CD4-positive, alpha-beta T cell treated with Interleukin-2 at 100 ng/mL for 4 hours (primary cell): ENCODE data around the gene CHN2.

Experiments used
- DNase-seq: peaks from one replicate; pipeline ENCODE4 v3.0.0-alpha.2; 2020; ENCODE audit warnings: low spot score

CHN2 gene

DNA sequence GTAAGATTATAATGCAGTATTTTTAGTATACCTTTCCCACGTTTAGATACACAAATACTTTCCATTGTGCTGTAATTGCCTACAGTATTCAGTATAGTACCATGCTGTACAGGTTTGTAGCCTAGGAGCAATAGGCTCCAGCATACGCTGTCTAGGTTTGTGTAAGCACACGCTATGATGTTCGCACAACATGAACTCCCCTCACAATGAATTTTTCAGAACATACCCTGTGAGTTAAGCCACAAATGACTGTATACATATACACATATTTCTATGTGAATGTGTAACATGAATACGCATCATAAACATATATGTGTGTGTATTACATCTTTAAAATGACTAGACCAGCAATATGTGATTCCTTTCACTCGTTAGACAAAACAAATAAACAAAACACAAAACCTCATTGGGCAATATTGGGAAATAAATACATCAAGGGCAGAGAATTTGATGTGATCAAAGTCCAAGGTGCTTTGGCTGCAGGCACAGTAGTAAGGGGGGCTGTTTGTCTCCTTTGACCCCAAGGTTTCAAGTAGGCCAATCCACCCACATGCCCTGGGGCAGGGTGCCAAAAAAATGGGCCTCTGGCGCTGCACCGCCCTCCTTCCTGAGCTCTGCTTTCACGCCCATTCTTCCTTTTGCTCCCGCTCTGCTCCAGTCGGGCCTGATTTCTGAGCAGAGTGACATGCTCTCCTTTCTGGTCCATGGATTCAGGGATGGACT, 33.9 kb downstream of the CHN2 start:
- no peak for DNase-seq

DNA sequence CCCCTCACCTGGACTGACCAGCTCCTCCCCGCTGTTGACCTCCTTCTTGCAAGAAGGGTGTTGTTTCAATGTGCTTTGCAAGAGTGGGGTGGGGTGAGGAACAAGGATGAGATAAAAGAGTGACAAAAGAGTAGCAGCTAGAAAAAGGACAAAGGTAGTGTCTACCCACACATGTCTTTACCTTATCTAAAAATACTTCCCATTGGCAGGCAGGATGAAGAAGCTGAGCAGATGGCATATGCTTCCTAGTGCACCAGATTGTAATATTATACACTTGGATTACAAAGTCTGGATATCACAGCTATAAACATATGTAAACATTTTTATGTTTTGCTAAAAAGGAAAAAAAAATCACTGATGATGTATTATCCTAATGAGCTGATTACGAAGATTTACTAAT, 34.5 kb downstream of the CHN2 start:
- DNase-seq = no peak

DNA sequence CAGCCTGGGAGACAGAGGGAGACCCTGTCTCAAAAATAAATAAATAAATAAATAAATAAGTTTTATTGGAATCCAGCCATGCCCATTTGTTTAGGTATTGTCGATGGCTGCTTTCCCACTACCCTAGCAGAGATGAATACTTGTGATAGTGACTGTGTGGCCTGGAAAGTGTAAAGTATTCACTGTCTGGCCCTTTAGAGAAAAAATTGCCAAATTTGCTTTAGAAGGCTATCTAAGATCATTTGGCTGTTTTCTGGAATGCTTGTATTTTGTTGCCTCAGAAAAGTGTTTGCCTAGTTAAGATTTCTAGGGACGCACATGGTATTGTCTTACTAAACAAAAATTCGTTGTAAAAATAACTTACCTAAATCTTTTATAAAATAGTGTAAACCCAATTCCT, 35.4 kb downstream of the CHN2 start:
- DNase-seq = no peak

GRCh38 chr7:29230871-29231345, 36.3 kb downstream of the CHN2 start:
- no peak for DNase-seq

- no peak for DNase-seq
Measured at GRCh38 chr7:29231671-29232232, 37.2 kb downstream of the CHN2 start.

GRCh38 chr7:29234438-29234837, 39.9 kb downstream of the CHN2 start:
- no peak for DNase-seq

DNA sequence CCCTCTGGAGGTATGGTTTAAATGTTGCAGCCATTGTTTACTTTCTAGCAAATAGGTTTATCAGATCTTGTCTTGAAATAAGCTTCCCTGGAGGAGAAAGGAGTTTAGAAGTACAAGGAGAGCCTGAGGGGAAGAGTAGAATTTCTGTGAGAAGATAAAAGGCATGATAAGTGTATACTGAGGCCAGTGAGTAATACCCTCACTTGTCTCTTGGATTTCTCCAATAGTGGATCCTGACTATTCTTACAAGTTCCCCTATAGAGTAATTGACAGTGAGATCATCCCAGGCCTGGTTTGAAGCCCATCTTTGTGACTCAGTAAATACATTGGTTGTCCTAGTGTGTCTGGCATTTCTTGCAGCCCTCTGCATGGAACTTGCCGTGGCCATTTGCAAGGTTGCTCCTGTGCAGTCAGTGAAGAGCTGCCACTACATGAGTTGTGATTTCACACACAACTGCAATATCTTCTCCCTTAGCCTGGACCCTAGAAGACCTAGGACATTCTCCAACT, 41.6 kb downstream of the CHN2 start:
- DNase-seq = no peak

DNA sequence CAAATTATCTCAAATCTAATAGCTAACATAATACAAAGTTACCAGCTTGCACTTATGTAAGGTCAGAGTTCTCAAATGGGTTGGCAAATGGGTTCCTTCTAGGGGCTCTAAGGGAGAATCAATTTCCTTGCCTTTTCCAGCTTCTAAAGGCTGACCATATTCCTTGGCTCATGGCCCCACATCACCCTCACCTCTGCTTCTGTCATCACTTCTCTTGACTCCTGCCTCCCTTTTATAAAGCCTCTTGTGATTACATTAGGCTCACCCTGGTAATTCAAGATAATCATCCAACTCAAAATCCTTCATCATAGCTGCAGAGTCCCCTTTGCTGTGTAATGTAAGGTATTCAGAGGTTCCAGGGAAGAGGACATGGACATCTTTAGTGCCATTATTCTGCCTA, 42.1 kb downstream of the CHN2 start:
- no peak for DNase-seq

GRCh38 chr7:29237489-29237888, 42.9 kb downstream of the CHN2 start:
- DNase-seq = no peak

DNA sequence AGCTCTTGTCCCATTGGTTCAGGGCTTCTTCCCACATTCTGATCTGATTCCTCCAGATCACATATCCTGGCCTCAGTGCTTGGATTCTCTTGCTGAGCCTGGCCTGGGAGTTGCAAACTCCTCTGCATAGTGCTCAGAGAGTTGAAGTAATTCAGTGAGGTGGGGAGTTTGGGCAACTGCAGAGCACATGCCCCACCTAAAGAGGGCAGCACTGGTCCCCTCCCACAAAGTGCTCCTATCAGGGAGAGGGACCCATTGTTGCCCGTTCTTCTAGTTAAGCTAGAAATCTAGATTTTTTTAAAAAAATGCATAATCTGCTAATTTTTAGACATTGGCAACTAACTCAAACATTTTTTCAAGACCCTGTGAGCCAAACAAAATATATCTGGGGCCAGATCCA, 45.1 kb downstream of the CHN2 start:
- DNase-seq = peak; percentile 11

- DNase-seq = no peak
Measured at GRCh38 chr7:29242265-29242664, 47.7 kb downstream of the CHN2 start.

DNA sequence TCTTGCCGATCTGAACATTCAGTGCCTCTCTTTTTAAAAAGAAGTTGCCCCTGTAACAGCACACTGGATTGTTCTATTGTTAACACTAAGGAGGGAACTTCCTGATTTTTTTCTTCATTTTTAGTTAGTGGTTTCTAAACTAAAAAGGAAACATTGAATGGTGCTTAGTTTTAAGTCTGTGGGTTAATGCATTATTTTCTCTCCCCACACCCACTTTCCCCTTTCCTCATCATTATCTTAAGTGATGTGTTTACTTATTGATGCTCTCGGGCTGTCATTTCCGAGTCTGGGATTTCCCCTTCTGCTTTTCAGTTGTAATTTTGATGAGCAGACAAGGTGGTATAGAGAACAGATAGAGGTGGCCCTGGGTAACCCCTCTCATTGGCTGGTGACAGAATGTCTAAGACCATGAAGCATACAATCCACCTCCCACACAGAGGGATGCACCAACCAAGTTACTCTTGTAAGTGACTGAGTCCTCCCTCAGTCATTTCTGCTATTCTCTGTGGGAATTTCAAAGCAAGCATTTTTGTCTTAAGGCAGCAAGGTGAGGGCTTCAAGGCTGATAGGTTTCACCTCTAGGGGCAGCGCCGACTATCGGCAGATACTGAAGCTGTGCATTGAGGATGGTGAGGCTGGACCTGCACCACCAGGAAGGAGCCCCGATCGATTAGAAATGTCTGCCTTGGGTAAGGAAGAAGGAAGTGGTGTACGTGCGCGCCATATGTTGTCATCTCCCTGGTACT, 49.5 kb downstream of the CHN2 start:
- DNase-seq = peak; percentile 49

DNA sequence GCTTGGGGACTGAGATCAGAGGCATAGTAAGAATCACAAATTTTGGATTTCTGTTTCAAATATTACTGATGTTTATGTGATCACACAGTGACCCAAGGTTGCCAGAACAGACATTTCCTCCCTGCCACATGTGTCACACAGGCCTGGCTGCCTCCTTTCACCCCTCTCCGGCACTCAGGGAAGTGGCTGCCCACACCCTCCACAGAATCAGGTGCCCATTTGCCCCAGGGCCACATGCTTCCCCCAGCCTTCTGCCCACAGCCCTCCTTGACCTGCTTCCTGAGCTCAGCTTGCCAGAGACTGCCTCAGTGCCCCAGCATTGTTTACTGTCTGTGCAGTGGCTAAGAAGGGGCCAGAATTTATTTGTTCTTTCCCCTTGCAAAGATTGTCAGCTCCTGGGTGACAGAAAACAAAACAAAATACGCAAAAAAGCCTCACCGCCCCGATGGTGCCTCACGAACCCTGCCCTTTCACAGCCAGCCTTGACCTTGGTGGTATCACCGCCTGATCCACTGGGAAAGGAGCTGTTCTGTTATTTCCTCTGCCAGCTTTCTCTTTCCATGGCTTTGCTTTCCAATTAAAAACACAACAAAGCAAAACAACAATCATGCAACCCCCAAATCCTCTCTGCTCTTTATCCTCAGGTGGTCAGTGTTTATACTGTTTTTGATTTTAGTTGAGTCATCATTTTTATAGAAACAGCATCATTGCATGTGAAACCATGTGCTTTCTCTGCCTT, 52.8 kb downstream of the CHN2 start:
- DNase-seq = no peak

- no peak for DNase-seq
Measured at GRCh38 chr7:29247963-29248236, 53.3 kb downstream of the CHN2 start.

GRCh38 chr7:29248713-29249382, 54.3 kb downstream of the CHN2 start:
- no peak for DNase-seq

- DNase-seq = no peak
Measured at GRCh38 chr7:29249383-29249750, 54.8 kb downstream of the CHN2 start.

DNA sequence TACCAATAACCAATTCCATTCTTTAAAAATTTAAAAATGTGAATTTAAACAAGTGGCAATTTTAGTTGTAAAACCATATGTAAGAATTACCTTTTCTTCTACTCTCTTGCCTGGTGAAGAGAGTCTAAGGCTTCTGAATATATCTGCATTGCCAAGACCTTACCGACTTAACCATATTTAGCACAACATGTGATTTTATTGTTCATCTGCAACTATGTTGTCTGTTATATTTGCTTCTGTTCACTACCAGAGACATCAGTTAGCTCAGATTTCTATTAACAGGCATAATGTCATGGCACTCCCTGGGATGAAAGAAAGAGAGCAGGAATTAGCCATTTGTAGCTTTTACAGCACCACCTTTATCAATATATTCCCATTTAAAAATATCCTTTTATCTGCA, 55.3 kb downstream of the CHN2 start:
- no peak for DNase-seq

GRCh38 chr7:29253225-29253624, 58.6 kb downstream of the CHN2 start:
- no peak for DNase-seq

- DNase-seq = no peak
Measured at GRCh38 chr7:29254591-29254990, 60.0 kb downstream of the CHN2 start.

DNA sequence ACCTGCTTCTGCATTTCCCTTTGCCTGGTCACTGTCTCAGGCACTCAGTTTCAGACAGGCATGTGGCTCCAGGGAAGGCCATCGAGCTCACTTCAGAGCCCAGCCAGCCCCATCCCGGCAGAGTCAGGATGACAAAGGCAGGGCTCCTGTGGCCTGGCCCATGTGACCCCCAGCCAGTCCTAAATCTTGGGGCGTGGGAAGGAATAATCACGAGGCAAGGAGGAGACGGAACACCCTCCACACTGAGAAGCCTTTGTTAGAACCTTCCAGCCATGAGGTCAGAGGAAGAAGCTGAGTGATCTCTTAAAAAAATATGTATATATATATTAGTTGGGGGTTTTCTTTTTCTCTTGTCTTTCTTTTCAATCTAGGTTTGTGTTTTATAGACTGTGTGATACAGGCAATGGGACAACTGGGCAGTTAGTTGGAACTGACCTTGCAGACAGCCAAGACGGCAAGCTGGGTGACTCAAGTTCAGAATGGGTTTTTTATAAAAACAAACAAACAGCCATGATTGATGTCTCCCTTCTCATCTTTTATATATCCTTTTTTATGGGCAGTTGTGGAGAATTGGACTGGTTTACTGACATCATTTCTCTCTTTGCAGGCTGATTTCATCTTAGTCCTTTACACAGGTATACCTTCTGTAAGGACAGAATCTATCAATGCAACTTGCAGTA, 60.8 kb downstream of the CHN2 start:
- DNase-seq = no peak

- peak; percentile 27 for DNase-seq
Measured at GRCh38 chr7:29255906-29256692, 61.5 kb downstream of the CHN2 start.
